AG04450 (cell line): ENCODE results near the gene GALNT1. TPM values are rescaled to one million over a fixed set of nuclear protein-coding genes. Genes with fewer than 3 reads are reported as not detected.

Source experiments
- CTCF ChIA-PET: fragments of 300-600, 350-600 bp; formaldehyde crosslinking; extraction: SDS; loops from one replicate; lab custom pipeline; 2022; ENCODE audit warnings: antibody characterized with exemption, inconsistent platforms; lab: Charles Lee
- POLR2A ChIA-PET: fragments of 350-600 bp; formaldehyde crosslinking; extraction: SDS; loops from one replicate; lab custom pipeline; 2021; ENCODE audit warnings: antibody characterized with exemption, inconsistent platforms; lab: Yijun Ruan, JAX
- DNase-seq: peaks from one replicate; pipeline ENCODE4 v3.0.0-alpha.2; 2011; ENCODE audit warnings: low read depth, low spot score
- H3K27ac ChIP-seq: one replicate; pipeline ENCODE4 v1.5.1; 2012; ENCODE audit warnings: low read depth, low read length, control low read depth
- H3K27me3 ChIP-seq: one replicate; pipeline ENCODE4 v1.6.0; 2012; ENCODE audit warnings: low read length; ENCODE audit not compliant: control insufficient read depth, insufficient read depth
- H3K4me3 ChIP-seq: 2 replicates; pipeline ENCODE4 v1.5.1; 2011; ENCODE audit warnings: mild to moderate bottlenecking, low read depth, low read length, control low read depth
- H3K9me3 ChIP-seq: 2 replicates; pipeline ENCODE4 v1.5.1; 2012; ENCODE audit warnings: low read length; ENCODE audit not compliant: control insufficient read depth, insufficient read depth
- polyA plus RNA-seq: library from polyadenylated mRNA; depleted of rRNA; stranded (reverse); fragments of >200 nt; gene quantifications from 2 replicates; pipeline ENCODE4 v1.2.3, GENCODE V29; 2011
- TF ChIP-seq, protein P1 (sequence below): IDR thresholded peaks from 2 replicates; pipeline ENCODE4 v1.5.1; 2011; ENCODE audit warnings: low read depth, low read length, control low read depth, inconsistent platforms

The GALNT1 gene
- polyA plus RNA-seq, 1 experiment = 69.5 TPM

DNA sequence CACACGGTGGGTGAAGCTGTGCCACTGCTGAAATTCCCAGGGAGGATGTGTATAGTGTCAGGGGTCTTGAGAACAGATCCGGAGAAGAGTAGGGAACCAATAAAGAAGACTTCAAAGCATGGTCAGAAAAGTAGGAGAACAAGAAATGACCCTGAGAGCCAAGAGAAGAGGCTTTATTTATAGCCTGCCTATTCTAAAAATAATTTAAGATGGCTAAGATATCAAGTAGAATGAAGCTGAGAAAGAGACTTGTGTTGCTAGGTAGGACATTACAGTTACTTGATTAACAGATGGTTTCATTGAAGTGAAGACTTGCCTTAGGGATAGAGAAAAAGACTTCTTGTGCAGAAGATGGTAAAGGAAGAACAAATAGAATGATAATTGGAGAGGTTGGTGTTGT, 43.7 kb downstream of the GALNT1 start:
- Histone ChIP-seq H3K4me3 (no peak overlapping the region), H3K9me3 (peaks cover 6% of the 10 kb centered on the region; the same call in 1 of the 2 replicates), H3K27ac (no peak overlapping the region), H3K27me3 (no peaks in the 10 kb centered on the region)
- TF ChIP-seq, protein P1, sequence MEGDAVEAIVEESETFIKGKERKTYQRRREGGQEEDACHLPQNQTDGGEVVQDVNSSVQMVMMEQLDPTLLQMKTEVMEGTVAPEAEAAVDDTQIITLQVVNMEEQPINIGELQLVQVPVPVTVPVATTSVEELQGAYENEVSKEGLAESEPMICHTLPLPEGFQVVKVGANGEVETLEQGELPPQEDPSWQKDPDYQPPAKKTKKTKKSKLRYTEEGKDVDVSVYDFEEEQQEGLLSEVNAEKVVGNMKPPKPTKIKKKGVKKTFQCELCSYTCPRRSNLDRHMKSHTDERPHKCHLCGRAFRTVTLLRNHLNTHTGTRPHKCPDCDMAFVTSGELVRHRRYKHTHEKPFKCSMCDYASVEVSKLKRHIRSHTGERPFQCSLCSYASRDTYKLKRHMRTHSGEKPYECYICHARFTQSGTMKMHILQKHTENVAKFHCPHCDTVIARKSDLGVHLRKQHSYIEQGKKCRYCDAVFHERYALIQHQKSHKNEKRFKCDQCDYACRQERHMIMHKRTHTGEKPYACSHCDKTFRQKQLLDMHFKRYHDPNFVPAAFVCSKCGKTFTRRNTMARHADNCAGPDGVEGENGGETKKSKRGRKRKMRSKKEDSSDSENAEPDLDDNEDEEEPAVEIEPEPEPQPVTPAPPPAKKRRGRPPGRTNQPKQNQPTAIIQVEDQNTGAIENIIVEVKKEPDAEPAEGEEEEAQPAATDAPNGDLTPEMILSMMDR = no peak
- POLR2A ChIA-PET = no interaction called here
- CTCF ChIA-PET = no interaction called here
- DNase-seq = no peak

DNA sequence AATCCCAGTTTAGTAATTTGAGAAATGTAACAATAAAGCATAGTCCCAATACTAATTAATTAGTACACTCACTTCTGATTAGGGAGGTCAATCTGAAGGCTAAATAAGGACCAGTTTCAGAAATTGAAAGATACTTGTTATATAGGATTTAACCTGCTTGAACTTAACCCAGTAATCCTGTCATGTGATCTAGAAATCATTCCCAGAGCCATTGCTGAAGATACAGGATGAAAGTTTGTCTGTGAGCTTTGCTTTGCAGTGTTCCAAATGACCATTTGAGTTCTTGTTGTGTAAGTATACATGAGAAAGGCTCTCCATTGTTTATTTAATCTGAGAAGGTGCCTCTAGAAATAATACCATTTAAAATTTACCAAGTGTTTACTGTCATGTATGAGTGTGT, 52.2 kb downstream of the GALNT1 start:
- no peak overlapping the region for H3K4me3 ChIP-seq
- CTCF ChIA-PET = interaction anchor here (1.5 kb wide), 1 partner anchor 225 kb away, joined by 3 read pairs; no protein-coding TSS in a partner anchor
- H3K27ac ChIP-seq = no peak overlapping the region
- POLR2A ChIA-PET = no interaction called here
- DNase-seq = no peak
- H3K27me3 ChIP-seq = no peaks in the 10 kb centered on the region
- H3K9me3 ChIP-seq = no peaks in the 10 kb centered on the region
- TF ChIP-seq, protein P1 = no peak

DNA sequence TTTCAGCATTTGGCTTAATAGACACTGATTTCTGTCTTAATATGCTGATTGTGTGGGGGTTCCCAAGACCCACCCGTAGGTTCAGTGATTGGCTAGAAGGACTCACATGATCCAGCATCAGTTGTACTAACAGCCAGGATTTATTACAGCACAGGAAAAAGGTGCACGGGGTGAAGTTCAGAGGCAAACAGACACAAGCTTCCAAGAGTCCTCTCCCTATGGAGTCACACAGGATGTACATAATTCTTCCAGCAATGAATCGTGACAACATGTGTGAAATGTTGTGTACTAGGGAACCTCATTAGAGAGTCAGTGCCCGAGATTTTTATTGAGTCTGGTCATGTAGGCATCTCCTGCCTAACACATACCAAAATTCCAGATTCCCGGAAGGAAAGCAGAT, 52.8 kb downstream of the GALNT1 start:
- no peak for DNase-seq
- CTCF ChIA-PET = interaction anchor here (1.5 kb wide), 1 partner anchor 226 kb away, joined by 3 read pairs; no protein-coding TSS in a partner anchor
- TF ChIP-seq, protein P1 = no peak

DNA sequence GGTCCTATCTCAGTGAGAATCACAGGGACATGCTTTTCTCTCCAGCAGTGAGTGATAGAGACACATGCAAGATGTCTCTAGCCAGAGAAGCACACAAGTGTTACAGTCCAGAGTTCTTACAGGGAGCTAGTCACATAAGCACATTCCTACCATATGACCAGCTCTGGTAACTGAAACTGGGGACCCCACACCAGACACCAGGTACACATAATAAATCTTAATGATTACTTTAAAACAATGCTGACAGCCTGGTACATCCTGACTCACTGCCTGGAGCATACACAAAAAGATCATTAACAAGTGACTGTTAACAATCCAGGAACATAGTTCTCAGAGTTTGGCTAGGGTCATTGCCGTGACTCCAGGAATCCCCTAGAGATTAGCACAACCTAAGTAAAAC, 53.6 kb downstream of the GALNT1 start:
- TF ChIP-seq, protein P1 = no peak
- H3K27me3 ChIP-seq = no peaks in the 10 kb centered on the region
- DNase-seq = no peak
- CTCF ChIA-PET = no interaction called here
- H3K9me3 ChIP-seq = no peaks in the 10 kb centered on the region
- no peak overlapping the region for H3K4me3 ChIP-seq
- no peak overlapping the region for H3K27ac ChIP-seq
- POLR2A ChIA-PET = no interaction called here

More for the DNA sequence above, 52.8 kb downstream of the GALNT1 start:
- Histone ChIP-seq H3K9me3 (no peaks in the 10 kb centered on the region), H3K4me3 (no peak overlapping the region), H3K27ac (no peak overlapping the region), H3K27me3 (no peaks in the 10 kb centered on the region)
- POLR2A ChIA-PET = no interaction called here

DNA sequence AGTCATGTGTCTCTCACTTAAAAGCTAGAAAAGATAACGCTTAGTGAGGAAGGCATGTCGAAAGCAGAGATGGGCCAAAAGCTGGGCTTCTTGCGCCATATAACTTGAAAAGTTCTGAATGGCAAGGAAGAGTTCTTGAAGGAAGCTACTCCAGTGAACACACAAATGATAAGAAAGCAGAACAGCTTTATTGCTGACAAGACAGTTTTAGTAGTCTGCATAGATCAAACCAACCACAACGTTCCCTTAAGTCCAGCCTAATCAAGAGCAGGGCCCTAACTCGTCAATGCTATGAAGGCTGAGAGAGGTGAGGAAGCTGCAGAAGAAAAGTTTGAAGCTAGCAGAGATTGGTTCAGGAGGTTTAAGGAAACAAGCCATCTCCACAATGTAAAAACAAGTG, 55.7 kb downstream of the GALNT1 start:
- POLR2A ChIA-PET = no interaction called here
- no peak overlapping the region for H3K4me3 ChIP-seq
- H3K27ac ChIP-seq = no peak overlapping the region
- H3K9me3 ChIP-seq = no peaks in the 10 kb centered on the region
- no peak for DNase-seq
- CTCF ChIA-PET = no interaction called here
- TF ChIP-seq, protein P1 = no peak
- no peaks in the 10 kb centered on the region for H3K27me3 ChIP-seq
